SU-DHL-6 (cell line): ENCODE measurements around the gene HMCN2.

ENCODE experiments used
- EZH2phosphoT487 ChIP-seq: fragments of 200-600 bp; sonication (generic), shearing (Covaris generic); conservative IDR thresholded peaks from 2 replicates; pipeline ENCODE4 v1.6.1; 2018; ENCODE audit warnings: mild to moderate bottlenecking, antibody characterized with exemption, low read length, moderate library complexity, mixed read lengths
- TF ChIP-seq, protein P1 (sequence below): fragments of 200-600 bp; sonication (generic); IDR thresholded peaks from one replicate; pipeline ENCODE4 v1.5.1; 2017; ENCODE audit warnings: antibody characterized with exemption, mild to moderate bottlenecking, low read length, moderate library complexity; ENCODE audit not compliant: insufficient read depth, poor library complexity, severe bottlenecking

DNA sequence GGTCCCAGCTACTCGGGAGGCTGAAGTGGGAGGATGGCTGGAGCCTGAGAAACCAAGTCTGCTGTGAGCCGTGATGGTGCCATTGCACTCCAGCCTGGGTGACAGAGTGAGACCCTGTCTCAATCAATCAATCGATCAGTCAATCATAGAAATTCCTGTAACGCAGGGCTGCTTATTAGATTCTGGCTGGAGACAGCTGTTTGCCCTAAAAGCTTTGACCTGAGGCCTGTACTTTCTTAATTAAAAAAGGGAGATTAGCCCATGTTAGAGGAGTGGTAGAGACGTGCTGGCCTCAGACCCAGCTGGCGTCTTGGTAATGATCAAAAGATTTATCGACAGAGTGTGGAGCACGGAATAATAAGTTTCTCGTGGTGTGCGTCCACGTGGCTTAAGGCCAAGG, 40.5 kb upstream of the HMCN2 start:
- TF ChIP-seq, protein P1, sequence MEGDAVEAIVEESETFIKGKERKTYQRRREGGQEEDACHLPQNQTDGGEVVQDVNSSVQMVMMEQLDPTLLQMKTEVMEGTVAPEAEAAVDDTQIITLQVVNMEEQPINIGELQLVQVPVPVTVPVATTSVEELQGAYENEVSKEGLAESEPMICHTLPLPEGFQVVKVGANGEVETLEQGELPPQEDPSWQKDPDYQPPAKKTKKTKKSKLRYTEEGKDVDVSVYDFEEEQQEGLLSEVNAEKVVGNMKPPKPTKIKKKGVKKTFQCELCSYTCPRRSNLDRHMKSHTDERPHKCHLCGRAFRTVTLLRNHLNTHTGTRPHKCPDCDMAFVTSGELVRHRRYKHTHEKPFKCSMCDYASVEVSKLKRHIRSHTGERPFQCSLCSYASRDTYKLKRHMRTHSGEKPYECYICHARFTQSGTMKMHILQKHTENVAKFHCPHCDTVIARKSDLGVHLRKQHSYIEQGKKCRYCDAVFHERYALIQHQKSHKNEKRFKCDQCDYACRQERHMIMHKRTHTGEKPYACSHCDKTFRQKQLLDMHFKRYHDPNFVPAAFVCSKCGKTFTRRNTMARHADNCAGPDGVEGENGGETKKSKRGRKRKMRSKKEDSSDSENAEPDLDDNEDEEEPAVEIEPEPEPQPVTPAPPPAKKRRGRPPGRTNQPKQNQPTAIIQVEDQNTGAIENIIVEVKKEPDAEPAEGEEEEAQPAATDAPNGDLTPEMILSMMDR, result no peak
- TF ChIP-seq EZH2phosphoT487, result no peak
